Liver (tissue), 9 donors: Measurements from ENCODE around the gene WDR82. TPM values are rescaled to one million over a fixed set of nuclear protein-coding genes. Genes with fewer than 3 reads are reported as not detected.

Experiments used
- DNase-seq: peaks from one replicate; pipeline ENCODE4 v3.0.0-alpha.2; 2017; ENCODE audit warnings: low spot score
- H3K27ac ChIP-seq, 2 donors: one replicate each; pipeline ENCODE4 v1.7.0; 2013; ENCODE audit warnings: inconsistent platforms in 2 of 2, low read length in 2 of 2, control low read depth in 1 of 2, low read depth in 1 of 2, mild to moderate bottlenecking in 1 of 2
- H3K27me3 ChIP-seq, 4 donors: one replicate each; pipeline versions ENCODE4 v1.6.1 to v1.7.0; 2013; ENCODE audit warnings: low read length in 3 of 4, inconsistent platforms in 1 of 4, mild to moderate bottlenecking in 1 of 4, moderate library complexity in 1 of 4; ENCODE audit not compliant: control insufficient read depth in 4 of 4, insufficient read depth in 4 of 4
- H3K36me3 ChIP-seq, 4 donors: one replicate each; pipeline versions ENCODE4 v1.6.1 to v1.7.0; 2013; ENCODE audit warnings: low read length in 3 of 4, mild to moderate bottlenecking in 3 of 4, low read depth in 1 of 4, moderate library complexity in 1 of 4; ENCODE audit not compliant: control insufficient read depth in 4 of 4, insufficient read depth in 3 of 4
- H3K4me1 ChIP-seq, 4 donors: one replicate each; pipeline versions ENCODE4 v1.6.1 to v1.7.0; 2013; ENCODE audit warnings: low read length in 3 of 4, mild to moderate bottlenecking in 3 of 4, moderate library complexity in 1 of 4; ENCODE audit not compliant: control insufficient read depth in 4 of 4, insufficient read depth in 4 of 4
- H3K4me3 ChIP-seq, 3 donors: one replicate each; pipeline versions ENCODE4 v1.6.1 to v1.7.0; 2013; ENCODE audit warnings: low read length in 3 of 3, control low read depth in 1 of 3, low read depth in 1 of 3, mild to moderate bottlenecking in 1 of 3
- H3K9ac ChIP-seq, 2 donors: one replicate each; pipeline ENCODE4 v1.7.0; 2013; ENCODE audit warnings: low read length in 2 of 2, mild to moderate bottlenecking in 2 of 2, moderate library complexity in 2 of 2, control low read depth in 1 of 2, low read depth in 1 of 2
- H3K9me3 ChIP-seq, 4 donors: one replicate each; pipeline versions ENCODE4 v1.6.1 to v1.7.0; 2013; ENCODE audit warnings: low read length in 3 of 4; ENCODE audit not compliant: control insufficient read depth in 4 of 4
- ATF3 ChIP-seq: IDR thresholded peaks from 2 replicates; pipeline ENCODE4 v1.6.1; 2016; ENCODE audit warnings: antibody characterized with exemption
- CTCF ChIP-seq: fragments of 150-350 bp; IDR thresholded peaks from 2 replicates; pipeline ENCODE4 v1.5.1; 2017; ENCODE audit warnings: improper control_type of control experiment, low read depth, low read length; ENCODE audit not compliant: missing input control
- EGR1 ChIP-seq, 2 donors: IDR thresholded peaks; 2 replicates each; pipeline ENCODE4 v1.6.1; 2016 to 2018; ENCODE audit warnings: antibody characterized with exemption in 2 of 2, low read depth in 2 of 2
- FOXA1 ChIP-seq: IDR thresholded peaks from 2 replicates; pipeline ENCODE4 v1.6.1; 2016; ENCODE audit warnings: antibody characterized with exemption
- FOXA2 ChIP-seq: IDR thresholded peaks from 2 replicates; pipeline ENCODE4 v1.6.1; 2016; ENCODE audit warnings: antibody characterized with exemption
- GABPA ChIP-seq, 2 donors: IDR thresholded peaks in 1 of 2; conservative IDR thresholded peaks in 1 of 2; 2 replicates each; pipeline ENCODE4 v1.6.1; 2016; ENCODE audit warnings: antibody characterized with exemption in 2 of 2, mild to moderate bottlenecking in 1 of 2, moderate library complexity in 1 of 2
- HNF4A ChIP-seq, 2 donors: conservative IDR thresholded peaks; 2 replicates each; pipeline ENCODE4 v1.6.1; 2016; ENCODE audit warnings: antibody characterized with exemption in 2 of 2, mild to moderate bottlenecking in 2 of 2
- HNF4G ChIP-seq: IDR thresholded peaks from 2 replicates; pipeline ENCODE4 v1.6.1; 2016; ENCODE audit warnings: antibody characterized with exemption
- JUND ChIP-seq, 2 donors: IDR thresholded peaks; 2 replicates each; pipeline ENCODE4 v1.6.1; 2016; ENCODE audit warnings: antibody characterized with exemption in 2 of 2
- MAX ChIP-seq: IDR thresholded peaks from 2 replicates; pipeline ENCODE4 v1.6.1; 2016; ENCODE audit warnings: antibody characterized with exemption
- NR2F2 ChIP-seq: IDR thresholded peaks from 2 replicates; pipeline ENCODE4 v1.6.1; 2016; ENCODE audit warnings: antibody characterized with exemption
- RAD21 ChIP-seq, 2 donors: IDR thresholded peaks; 2 replicates each; pipeline ENCODE4 v1.6.1; 2016; ENCODE audit warnings: antibody characterized with exemption in 2 of 2, mild to moderate bottlenecking in 2 of 2
- REST ChIP-seq: IDR thresholded peaks from 2 replicates; pipeline ENCODE4 v1.6.1; 2016; ENCODE audit warnings: antibody characterized with exemption, mild to moderate bottlenecking
- RXRA ChIP-seq, 2 donors: IDR thresholded peaks; 2 replicates each; pipeline ENCODE4 v1.6.1; 2017 to 2018; ENCODE audit warnings: antibody characterized with exemption in 2 of 2, mild to moderate bottlenecking in 1 of 2
- SP1 ChIP-seq: IDR thresholded peaks from 2 replicates; pipeline ENCODE4 v1.6.1; 2018; ENCODE audit warnings: antibody characterized with exemption, mild to moderate bottlenecking
- TAF1 ChIP-seq: conservative IDR thresholded peaks from 2 replicates; pipeline ENCODE4 v1.6.1; 2016; ENCODE audit warnings: antibody characterized with exemption, mild to moderate bottlenecking
- YY1 ChIP-seq: IDR thresholded peaks from 2 replicates; pipeline ENCODE4 v1.6.1; 2016; ENCODE audit warnings: antibody characterized with exemption, mild to moderate bottlenecking
- ZBTB33 ChIP-seq: IDR thresholded peaks from 2 replicates; pipeline ENCODE4 v1.6.1; 2016; ENCODE audit warnings: antibody characterized with exemption
- WGBS: extraction: QIAGEN DNeasy Blood & Tissue Kit; methylation state at CpG from one replicate; pipeline ENCODE4 v1.1.7; 2013; 5-methylcytosine and 5-hydroxymethylcytosine counted together
- polyA plus RNA-seq, 2 donors: library from polyadenylated mRNA; stranded (reverse) in 1 of 2; unstranded in 1 of 2; fragments of 200-250 nt in 1 of 2; fragments of >200 nt in 1 of 2; fragmentation: Nextera tagmentation in 1 of 2; extraction: Ambion mirVana in 1 of 2; gene quantifications; one replicate each; pipeline versions ENCODE4 v1.2.1 to v1.2.3, GENCODE V29; 2013 to 2015
- total RNA-seq, 2 donors: library from RNA; depleted of rRNA; stranded (reverse); fragments of >200 nt; gene quantifications; one replicate each; pipeline ENCODE4 v1.2.3, GENCODE V29; 2014
- donor health status: healthy.
- donor health status: healthy.
- donor health status: healthy.
- donor health status: healthy.
- donor health status: healthy.

Gene WDR82
- total and polyA plus RNA-seq, 4 donors = 4.3 to 44.3 (median 25.5) TPM

- TF ChIP-seq EGR1 (IDR thresholded peaks at IDR 0.05; ENCODE audit: low read depth in 2 of 2) (no peak), TAF1 (no peak), RAD21 (IDR thresholded peaks at IDR 0.05) (no peak), HNF4A (conservative IDR thresholded peaks at IDR 0.05) (no peak), ZBTB33 (no peak), JUND (IDR thresholded peaks at IDR 0.05) (no peak), RXRA (IDR thresholded peaks at IDR 0.05) (no peak), GABPA (IDR thresholded peaks at IDR 0.05 in 1 of 2, conservative IDR thresholded peaks at IDR 0.05 in 1 of 2) (no peak), NR2F2 (no peak), CTCF (no peak), YY1 (no peak), FOXA1 (no peak), SP1 (no peak), REST (no peak), ATF3 (no peak), FOXA2 (no peak), MAX (no peak), HNF4G (no peak)
- no peak overlapping the region for H3K9ac ChIP-seq
- no peaks in the 10 kb centered on the region for H3K27me3 ChIP-seq
- no peaks in the 10 kb centered on the region for H3K9me3 ChIP-seq
- DNase-seq = no peak
- H3K27ac ChIP-seq = peak overlapping the region; percentile 0 to 99
- peaks cover 0 to 1% (median 0%) of the 10 kb centered on the region in 4 donors for H3K36me3 ChIP-seq
- 64% methylated on average over 6 of the region's 6 CpGs for WGBS
- H3K4me1 ChIP-seq = peaks cover 6 to 54% (median 44%) of the 10 kb centered on the region in 4 donors
- H3K4me3 ChIP-seq = no peak overlapping the region
Measured at GRCh38 chr3:52280050-52280461, 1.6 kb upstream of the WDR82 start.
